Measurements from ENCODE around the gene RAP2C. TPM values are rescaled to one million over a fixed set of nuclear protein-coding genes. Genes with fewer than 3 reads are reported as not detected.

The RAP2C gene
- total and polyA plus RNA-seq, 2 experiments from 2014 or later = 14.5 to 25.0 TPM

DNA sequence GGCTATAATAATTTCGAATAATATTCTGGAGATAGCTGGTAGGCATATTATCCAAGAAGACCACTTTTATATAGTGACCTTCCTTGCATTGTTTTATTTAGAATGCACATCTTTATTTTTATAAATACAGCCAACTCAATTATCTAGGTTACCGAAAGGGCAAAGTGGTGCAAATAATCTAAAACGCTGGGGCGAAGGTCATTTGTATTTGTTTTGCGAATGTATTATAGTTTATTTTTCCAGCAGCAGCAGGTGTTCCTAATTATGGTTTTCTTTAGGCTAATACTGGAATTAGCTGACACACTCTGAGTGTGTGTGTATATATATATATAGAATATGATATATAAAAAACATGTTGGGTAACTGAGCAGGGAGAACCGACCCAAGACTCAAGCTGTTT, 48.1 kb upstream of the RAP2C start:
- no peaks in the 10 kb centered on the region for H3K9me2 ChIP-seq (ENCODE audit: insufficient read depth)
- Mint-ChIP-seq H3K9me3 (no peaks in the 10 kb centered on the region; the same call in 2 of the 3 replicates), H3K27me3 (ENCODE audit: insufficient read depth, low read depth, poor library complexity) (no peaks in the 10 kb centered on the region), H3K4me1 (peaks cover 2% of the 10 kb centered on the region; the same call in 1 of the 3 replicates), H3K36me3 (ENCODE audit: low read depth) (no peaks in the 10 kb centered on the region), H3K4me3 (no peak overlapping the region), H3K27ac (no peak overlapping the region)
- no peak overlapping the region for H2AFZ ChIP-seq
- H4K20me1 ChIP-seq (replicated peaks; ENCODE audit: insufficient read depth) = no peaks in the 10 kb centered on the region
- no peaks in the 10 kb centered on the region for H3K79me2 ChIP-seq (replicated peaks; ENCODE audit: insufficient read depth)
- H3F3A ChIP-seq (replicated peaks; ENCODE audit: low read depth) = no peaks in the 10 kb centered on the region
- no peak for ATAC-seq
- no peak overlapping the region for H3K4me3 ChIP-seq
- H3K4me2 ChIP-seq = no peak overlapping the region
- no peak overlapping the region for H3K27ac ChIP-seq (ENCODE audit: low read depth)
- H3K36me3 ChIP-seq (ENCODE audit: insufficient read depth) = no peaks in the 10 kb centered on the region
- H3K27me3 ChIP-seq (ENCODE audit: insufficient read depth) = no peaks in the 10 kb centered on the region
- no peak for DNase-seq (ENCODE audit: low spot score)
- no peak for TF ChIP-seq ZNF114 (CRISPR knock-in tag; IDR thresholded peaks at IDR 0.05)
- TF ChIP-seq CREB1 (CRISPR knock-in tag; IDR thresholded peaks at IDR 0.05; ENCODE audit: low read depth) = no peak
- TF ChIP-seq, protein P1, sequence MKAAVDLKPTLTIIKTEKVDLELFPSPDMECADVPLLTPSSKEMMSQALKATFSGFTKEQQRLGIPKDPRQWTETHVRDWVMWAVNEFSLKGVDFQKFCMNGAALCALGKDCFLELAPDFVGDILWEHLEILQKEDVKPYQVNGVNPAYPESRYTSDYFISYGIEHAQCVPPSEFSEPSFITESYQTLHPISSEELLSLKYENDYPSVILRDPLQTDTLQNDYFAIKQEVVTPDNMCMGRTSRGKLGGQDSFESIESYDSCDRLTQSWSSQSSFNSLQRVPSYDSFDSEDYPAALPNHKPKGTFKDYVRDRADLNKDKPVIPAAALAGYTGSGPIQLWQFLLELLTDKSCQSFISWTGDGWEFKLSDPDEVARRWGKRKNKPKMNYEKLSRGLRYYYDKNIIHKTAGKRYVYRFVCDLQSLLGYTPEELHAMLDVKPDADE (IDR thresholded peaks at IDR 0.05) = no peak
- no peak for TF ChIP-seq NANOG (IDR thresholded peaks at IDR 0.05; ENCODE audit: borderline replicate concordance)
- no peak for TF ChIP-seq EZH2phosphoT487 (IDR thresholded peaks at IDR 0.05; ENCODE audit: unreplicated experiment)
- TF ChIP-seq, protein P2, sequence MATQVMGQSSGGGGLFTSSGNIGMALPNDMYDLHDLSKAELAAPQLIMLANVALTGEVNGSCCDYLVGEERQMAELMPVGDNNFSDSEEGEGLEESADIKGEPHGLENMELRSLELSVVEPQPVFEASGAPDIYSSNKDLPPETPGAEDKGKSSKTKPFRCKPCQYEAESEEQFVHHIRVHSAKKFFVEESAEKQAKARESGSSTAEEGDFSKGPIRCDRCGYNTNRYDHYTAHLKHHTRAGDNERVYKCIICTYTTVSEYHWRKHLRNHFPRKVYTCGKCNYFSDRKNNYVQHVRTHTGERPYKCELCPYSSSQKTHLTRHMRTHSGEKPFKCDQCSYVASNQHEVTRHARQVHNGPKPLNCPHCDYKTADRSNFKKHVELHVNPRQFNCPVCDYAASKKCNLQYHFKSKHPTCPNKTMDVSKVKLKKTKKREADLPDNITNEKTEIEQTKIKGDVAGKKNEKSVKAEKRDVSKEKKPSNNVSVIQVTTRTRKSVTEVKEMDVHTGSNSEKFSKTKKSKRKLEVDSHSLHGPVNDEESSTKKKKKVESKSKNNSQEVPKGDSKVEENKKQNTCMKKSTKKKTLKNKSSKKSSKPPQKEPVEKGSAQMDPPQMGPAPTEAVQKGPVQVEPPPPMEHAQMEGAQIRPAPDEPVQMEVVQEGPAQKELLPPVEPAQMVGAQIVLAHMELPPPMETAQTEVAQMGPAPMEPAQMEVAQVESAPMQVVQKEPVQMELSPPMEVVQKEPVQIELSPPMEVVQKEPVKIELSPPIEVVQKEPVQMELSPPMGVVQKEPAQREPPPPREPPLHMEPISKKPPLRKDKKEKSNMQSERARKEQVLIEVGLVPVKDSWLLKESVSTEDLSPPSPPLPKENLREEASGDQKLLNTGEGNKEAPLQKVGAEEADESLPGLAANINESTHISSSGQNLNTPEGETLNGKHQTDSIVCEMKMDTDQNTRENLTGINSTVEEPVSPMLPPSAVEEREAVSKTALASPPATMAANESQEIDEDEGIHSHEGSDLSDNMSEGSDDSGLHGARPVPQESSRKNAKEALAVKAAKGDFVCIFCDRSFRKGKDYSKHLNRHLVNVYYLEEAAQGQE (IDR thresholded peaks at IDR 0.05; ENCODE audit: unreplicated experiment) = no peak
- TF ChIP-seq, protein P3, sequence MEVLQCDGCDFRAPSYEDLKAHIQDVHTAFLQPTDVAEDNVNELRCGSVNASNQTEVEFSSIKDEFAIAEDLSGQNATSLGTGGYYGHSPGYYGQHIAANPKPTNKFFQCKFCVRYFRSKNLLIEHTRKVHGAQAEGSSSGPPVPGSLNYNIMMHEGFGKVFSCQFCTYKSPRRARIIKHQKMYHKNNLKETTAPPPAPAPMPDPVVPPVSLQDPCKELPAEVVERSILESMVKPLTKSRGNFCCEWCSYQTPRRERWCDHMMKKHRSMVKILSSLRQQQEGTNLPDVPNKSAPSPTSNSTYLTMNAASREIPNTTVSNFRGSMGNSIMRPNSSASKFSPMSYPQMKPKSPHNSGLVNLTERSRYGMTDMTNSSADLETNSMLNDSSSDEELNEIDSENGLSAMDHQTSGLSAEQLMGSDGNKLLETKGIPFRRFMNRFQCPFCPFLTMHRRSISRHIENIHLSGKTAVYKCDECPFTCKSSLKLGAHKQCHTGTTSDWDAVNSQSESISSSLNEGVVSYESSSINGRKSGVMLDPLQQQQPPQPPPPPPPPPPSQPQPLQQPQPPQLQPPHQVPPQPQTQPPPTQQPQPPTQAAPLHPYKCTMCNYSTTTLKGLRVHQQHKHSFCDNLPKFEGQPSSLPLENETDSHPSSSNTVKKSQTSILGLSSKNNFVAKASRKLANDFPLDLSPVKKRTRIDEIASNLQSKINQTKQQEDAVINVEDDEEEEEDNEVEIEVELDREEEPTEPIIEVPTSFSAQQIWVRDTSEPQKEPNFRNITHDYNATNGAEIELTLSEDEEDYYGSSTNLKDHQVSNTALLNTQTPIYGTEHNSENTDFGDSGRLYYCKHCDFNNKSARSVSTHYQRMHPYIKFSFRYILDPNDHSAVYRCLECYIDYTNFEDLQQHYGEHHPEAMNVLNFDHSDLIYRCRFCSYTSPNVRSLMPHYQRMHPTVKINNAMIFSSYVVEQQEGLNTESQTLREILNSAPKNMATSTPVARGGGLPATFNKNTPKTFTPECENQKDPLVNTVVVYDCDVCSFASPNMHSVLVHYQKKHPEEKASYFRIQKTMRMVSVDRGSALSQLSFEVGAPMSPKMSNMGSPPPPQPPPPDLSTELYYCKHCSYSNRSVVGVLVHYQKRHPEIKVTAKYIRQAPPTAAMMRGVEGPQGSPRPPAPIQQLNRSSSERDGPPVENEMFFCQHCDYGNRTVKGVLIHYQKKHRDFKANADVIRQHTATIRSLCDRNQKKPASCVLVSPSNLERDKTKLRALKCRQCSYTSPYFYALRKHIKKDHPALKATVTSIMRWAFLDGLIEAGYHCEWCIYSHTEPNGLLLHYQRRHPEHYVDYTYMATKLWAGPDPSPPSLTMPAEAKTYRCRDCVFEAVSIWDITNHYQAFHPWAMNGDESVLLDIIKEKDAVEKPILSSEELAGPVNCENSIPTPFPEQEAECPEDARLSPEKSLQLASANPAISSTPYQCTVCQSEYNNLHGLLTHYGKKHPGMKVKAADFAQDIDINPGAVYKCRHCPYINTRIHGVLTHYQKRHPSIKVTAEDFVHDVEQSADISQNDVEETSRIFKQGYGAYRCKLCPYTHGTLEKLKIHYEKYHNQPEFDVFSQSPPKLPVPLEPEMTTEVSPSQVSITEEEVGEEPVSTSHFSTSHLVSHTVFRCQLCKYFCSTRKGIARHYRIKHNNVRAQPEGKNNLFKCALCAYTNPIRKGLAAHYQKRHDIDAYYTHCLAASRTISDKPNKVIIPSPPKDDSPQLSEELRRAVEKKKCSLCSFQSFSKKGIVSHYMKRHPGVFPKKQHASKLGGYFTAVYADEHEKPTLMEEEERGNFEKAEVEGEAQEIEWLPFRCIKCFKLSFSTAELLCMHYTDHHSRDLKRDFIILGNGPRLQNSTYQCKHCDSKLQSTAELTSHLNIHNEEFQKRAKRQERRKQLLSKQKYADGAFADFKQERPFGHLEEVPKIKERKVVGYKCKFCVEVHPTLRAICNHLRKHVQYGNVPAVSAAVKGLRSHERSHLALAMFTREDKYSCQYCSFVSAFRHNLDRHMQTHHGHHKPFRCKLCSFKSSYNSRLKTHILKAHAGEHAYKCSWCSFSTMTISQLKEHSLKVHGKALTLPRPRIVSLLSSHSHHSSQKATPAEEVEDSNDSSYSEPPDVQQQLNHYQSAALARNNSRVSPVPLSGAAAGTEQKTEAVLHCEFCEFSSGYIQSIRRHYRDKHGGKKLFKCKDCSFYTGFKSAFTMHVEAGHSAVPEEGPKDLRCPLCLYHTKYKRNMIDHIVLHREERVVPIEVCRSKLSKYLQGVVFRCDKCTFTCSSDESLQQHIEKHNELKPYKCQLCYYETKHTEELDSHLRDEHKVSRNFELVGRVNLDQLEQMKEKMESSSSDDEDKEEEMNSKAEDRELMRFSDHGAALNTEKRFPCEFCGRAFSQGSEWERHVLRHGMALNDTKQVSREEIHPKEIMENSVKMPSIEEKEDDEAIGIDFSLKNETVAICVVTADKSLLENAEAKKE (CRISPR knock-in tag; IDR thresholded peaks at IDR 0.05) = no peak
- no peak for TF ChIP-seq JUNB (IDR thresholded peaks at IDR 0.05; ENCODE audit: unreplicated experiment)
- no peak for TF ChIP-seq ZNF331 (CRISPR knock-in tag; IDR thresholded peaks at IDR 0.05; ENCODE audit: low read depth)
- TF ChIP-seq EZH2 (IDR thresholded peaks at IDR 0.05; ENCODE audit: low read depth, unreplicated experiment) = no peak
- no peak for TF ChIP-seq STAT1 (IDR thresholded peaks at IDR 0.05; ENCODE audit: unreplicated experiment)
- TF ChIP-seq, protein P4, sequence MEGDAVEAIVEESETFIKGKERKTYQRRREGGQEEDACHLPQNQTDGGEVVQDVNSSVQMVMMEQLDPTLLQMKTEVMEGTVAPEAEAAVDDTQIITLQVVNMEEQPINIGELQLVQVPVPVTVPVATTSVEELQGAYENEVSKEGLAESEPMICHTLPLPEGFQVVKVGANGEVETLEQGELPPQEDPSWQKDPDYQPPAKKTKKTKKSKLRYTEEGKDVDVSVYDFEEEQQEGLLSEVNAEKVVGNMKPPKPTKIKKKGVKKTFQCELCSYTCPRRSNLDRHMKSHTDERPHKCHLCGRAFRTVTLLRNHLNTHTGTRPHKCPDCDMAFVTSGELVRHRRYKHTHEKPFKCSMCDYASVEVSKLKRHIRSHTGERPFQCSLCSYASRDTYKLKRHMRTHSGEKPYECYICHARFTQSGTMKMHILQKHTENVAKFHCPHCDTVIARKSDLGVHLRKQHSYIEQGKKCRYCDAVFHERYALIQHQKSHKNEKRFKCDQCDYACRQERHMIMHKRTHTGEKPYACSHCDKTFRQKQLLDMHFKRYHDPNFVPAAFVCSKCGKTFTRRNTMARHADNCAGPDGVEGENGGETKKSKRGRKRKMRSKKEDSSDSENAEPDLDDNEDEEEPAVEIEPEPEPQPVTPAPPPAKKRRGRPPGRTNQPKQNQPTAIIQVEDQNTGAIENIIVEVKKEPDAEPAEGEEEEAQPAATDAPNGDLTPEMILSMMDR (conservative IDR thresholded peaks at IDR 0.05; ENCODE audit: low read depth in 2 of 2) = no peak
- TF ChIP-seq POLR2AphosphoS5 (IDR thresholded peaks at IDR 0.05; ENCODE audit: low read depth) = no peak
- H3K4me1 ChIP-seq (ENCODE audit: insufficient read depth) = no peaks in the 10 kb centered on the region

All from GM23338 (cell line).